ENCODE data around the gene TPP1. TPM values are rescaled to one million over a fixed set of nuclear protein-coding genes. Genes with fewer than 3 reads are reported as not detected.

Gene TPP1
- total and polyA plus RNA-seq, 7 donors, result 13.2 to 60.3 (median 47.9) TPM

DNA sequence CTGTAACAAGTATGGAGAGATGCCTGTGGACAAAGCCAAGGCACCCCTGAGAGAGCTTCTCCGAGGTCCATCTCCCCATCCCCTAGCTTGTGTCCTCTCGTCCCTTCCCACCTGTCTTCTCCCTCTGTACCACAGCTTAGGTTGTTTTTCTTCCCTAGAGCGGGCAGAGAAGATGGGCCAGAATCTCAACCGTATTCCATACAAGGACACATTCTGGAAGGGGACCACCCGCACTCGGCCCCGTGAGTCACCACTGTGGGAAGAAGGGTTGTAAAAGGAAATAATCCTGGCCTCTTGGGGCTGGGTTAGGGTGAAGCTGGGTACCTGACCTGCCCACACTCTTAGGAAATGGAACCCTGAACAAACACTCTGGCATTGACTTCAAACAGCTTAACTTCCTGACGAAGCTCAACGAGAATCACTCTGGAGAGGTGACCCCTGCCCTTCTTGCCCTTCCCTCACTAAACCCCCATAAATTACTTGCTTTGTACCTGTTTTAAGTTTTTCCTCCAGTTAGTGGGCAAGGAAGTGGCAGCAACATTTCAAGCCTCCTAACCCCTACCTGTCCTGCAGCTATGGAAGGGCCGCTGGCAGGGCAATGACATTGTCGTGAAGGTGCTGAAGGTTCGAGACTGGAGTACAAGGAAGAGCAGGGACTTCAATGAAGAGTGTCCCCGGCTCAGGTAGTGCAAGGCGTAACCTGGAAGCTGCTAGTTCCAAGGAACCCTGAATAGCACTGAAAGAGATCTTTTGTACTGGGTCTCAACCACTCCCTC lies 10.3 kb downstream of the TPP1 start:
- 85 to 87% methylated on average over 14 of the region's 14 CpGs for WGBS, 2 donors
- intact Hi-C loops (cut with DNase I), result no loop called here
- no peak overlapping the region for H3K4me3 ChIP-seq
- H3K36me3 ChIP-seq, result peaks cover 29 to 39% (median 34%) of the 10 kb centered on the region in 4 donors
- peaks cover 0 to 85% (median 72%) of the 10 kb centered on the region in 4 donors for H3K4me1 ChIP-seq
- H3K9me3 ChIP-seq, result no peaks in the 10 kb centered on the region
- peak overlapping the region; percentile 98 to 99 (median 98) for H3K27ac ChIP-seq
- TF ChIP-seq, protein P1, sequence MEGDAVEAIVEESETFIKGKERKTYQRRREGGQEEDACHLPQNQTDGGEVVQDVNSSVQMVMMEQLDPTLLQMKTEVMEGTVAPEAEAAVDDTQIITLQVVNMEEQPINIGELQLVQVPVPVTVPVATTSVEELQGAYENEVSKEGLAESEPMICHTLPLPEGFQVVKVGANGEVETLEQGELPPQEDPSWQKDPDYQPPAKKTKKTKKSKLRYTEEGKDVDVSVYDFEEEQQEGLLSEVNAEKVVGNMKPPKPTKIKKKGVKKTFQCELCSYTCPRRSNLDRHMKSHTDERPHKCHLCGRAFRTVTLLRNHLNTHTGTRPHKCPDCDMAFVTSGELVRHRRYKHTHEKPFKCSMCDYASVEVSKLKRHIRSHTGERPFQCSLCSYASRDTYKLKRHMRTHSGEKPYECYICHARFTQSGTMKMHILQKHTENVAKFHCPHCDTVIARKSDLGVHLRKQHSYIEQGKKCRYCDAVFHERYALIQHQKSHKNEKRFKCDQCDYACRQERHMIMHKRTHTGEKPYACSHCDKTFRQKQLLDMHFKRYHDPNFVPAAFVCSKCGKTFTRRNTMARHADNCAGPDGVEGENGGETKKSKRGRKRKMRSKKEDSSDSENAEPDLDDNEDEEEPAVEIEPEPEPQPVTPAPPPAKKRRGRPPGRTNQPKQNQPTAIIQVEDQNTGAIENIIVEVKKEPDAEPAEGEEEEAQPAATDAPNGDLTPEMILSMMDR (IDR thresholded peaks at IDR 0.05), result no peak
- peak; percentile 5 to 43 (median 23) for TF ChIP-seq POLR2AphosphoS5 (IDR thresholded peaks at IDR 0.05)
- H3K27me3 ChIP-seq, result no peaks in the 10 kb centered on the region
- peak; percentile 84 for DNase-seq

DNA sequence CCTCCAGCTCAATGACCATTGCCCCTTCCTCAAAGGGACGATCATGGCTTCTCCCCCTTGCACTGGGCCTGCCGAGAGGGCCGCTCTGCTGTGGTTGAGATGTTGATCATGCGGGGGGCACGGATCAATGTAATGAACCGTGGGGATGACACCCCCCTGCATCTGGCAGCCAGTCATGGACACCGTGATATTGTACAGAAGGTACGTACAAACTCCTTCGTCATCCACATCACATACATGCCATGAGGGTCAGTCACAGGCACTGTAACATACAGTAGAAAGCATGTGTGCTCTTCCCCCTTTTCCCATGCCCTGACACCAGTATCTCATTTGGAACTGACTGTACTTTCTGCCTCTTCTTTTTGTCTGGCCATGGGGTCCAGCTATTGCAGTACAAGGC lies 11.2 kb downstream of the TPP1 start:
- peak; percentile 70 for DNase-seq
- H3K27ac ChIP-seq, result peak overlapping the region; percentile 98 to 99 (median 98)

DNA sequence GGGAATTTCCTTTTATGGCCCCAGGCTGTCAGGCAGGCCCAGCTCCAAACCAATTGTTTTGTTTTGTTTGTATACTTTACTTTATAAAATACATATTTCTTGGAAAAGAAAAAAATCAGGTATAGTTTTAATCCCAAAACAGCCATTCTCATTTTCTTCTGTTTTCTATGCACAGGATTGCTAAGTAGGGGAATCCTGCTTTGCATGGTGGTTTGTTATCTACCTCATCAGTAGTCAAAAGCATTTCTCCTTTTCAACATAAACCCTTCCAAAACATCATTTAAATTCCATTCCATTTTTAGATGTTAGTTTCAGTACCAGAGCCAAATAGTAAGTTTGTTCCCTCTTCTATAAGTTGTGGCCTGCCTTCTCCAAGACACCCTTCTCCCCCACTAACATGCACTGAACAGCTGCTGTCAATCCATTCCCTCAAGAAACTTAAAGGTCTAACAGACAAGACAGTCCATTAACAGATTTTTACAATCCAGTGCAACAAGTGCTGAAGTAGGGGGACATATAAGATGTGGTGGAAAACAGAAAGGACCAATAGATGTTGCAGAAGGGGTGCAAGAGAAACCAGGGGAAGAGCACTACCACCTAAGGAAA lies 11.9 kb downstream of the TPP1 start:
- Histone ChIP-seq H3K9me3 (no peaks in the 10 kb centered on the region), H3K4me1 (peaks cover 0 to 74% (median 66%) of the 10 kb centered on the region in 4 donors), H3K27ac (peak overlapping the region; percentile 98 to 99 (median 98)), H3K4me3 (peak overlapping the region in 2 of 4 donors; percentile 23 to 79), H3K27me3 (no peaks in the 10 kb centered on the region), H3K36me3 (peaks cover 29 to 38% (median 34%) of the 10 kb centered on the region in 4 donors)
- TF ChIP-seq EP300 (IDR thresholded peaks at IDR 0.05), result peak in 1 of 4 donors; percentile 22
- no peak for TF ChIP-seq POLR2AphosphoS5 (IDR thresholded peaks at IDR 0.05)
- TF ChIP-seq, protein P1 (IDR thresholded peaks at IDR 0.05), result no peak
- intact Hi-C loops (cut with DNase I), result no loop called here
- no peak for DNase-seq

More for the DNA sequence above, 11.2 kb downstream of the TPP1 start:
- 92 to 94% methylated on average over 9 of the region's 9 CpGs for WGBS, 2 donors
- Histone ChIP-seq H3K4me3 (peak overlapping the region in 2 of 4 donors; percentile 23 to 79), H3K4me1 (peaks cover 0 to 76% (median 64%) of the 10 kb centered on the region in 4 donors), H3K27me3 (no peaks in the 10 kb centered on the region), H3K9me3 (no peaks in the 10 kb centered on the region), H3K36me3 (peaks cover 29 to 38% (median 34%) of the 10 kb centered on the region in 4 donors)
- intact Hi-C loops (cut with DNase I), result no loop called here
- TF ChIP-seq POLR2A (IDR thresholded peaks at IDR 0.05), result no peak
- peak in 2 of 4 donors; percentile 41 to 50 for TF ChIP-seq POLR2AphosphoS5 (IDR thresholded peaks at IDR 0.05)
- peak in 1 of 4 donors; percentile 36 for TF ChIP-seq EP300 (IDR thresholded peaks at IDR 0.05)

DNA sequence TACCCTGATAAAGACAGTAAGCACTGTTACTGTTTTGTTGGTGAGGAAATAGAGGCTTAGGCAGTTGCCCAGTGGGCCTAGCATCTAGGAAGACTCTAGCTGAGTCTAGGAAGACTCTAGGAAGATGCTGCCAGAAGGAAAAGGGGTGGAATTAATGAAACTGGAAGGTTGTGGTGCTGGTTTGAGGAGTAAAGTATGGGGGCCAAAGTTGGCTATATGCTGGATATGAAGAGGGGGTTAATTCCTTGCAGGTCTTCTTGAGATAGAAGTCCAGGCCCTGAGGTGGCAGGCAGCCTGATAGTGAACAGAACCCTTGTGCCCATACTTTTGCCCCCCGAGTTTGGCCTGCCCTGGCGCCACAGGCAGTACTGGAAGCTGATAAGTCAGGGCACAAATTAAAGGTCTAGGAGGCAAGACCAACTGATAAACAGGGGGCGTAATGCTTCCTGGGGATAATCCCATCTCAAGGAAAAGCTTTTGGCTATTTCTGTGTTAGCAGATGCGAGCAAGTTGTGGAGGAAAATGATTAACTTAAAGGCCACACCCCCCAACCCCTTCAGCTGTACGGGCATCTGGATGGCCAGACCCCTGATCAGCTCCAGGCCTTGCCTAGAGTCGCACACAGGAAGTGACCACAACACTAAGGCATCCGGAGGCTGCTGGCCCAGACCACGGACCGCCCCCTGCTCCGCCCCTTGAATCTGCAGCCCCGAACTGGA lies 12.6 kb downstream of the TPP1 start:
- Histone ChIP-seq H3K27me3 (no peaks in the 10 kb centered on the region), H3K9me3 (no peaks in the 10 kb centered on the region), H3K36me3 (peaks cover 29 to 40% (median 35%) of the 10 kb centered on the region in 4 donors), H3K27ac (peak overlapping the region; percentile 98 to 99 (median 98)), H3K4me1 (peaks cover 0 to 81% (median 72%) of the 10 kb centered on the region in 4 donors), H3K4me3 (peak overlapping the region; percentile 76 to 95 (median 84))
- DNase-seq, result peak; percentile 98
- intact Hi-C loops (cut with DNase I), result no loop called here
- WGBS, 2 donors, result 6 to 22% methylated on average over 11 of the region's 11 CpGs
- TF ChIP-seq POLR2A (IDR thresholded peaks at IDR 0.05), result peak; percentile 94 to 97
- TF ChIP-seq, protein P1 (IDR thresholded peaks at IDR 0.05), result no peak
- peak in 1 of 4 donors; percentile 80 for TF ChIP-seq EP300 (IDR thresholded peaks at IDR 0.05)
- peak; percentile 98 to 99 (median 98) for TF ChIP-seq POLR2AphosphoS5 (IDR thresholded peaks at IDR 0.05)
